ENCODE measurements around the gene XRN1.

- TF ChIP-seq, protein P1, sequence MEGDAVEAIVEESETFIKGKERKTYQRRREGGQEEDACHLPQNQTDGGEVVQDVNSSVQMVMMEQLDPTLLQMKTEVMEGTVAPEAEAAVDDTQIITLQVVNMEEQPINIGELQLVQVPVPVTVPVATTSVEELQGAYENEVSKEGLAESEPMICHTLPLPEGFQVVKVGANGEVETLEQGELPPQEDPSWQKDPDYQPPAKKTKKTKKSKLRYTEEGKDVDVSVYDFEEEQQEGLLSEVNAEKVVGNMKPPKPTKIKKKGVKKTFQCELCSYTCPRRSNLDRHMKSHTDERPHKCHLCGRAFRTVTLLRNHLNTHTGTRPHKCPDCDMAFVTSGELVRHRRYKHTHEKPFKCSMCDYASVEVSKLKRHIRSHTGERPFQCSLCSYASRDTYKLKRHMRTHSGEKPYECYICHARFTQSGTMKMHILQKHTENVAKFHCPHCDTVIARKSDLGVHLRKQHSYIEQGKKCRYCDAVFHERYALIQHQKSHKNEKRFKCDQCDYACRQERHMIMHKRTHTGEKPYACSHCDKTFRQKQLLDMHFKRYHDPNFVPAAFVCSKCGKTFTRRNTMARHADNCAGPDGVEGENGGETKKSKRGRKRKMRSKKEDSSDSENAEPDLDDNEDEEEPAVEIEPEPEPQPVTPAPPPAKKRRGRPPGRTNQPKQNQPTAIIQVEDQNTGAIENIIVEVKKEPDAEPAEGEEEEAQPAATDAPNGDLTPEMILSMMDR (IDR thresholded peaks at IDR 0.05; ENCODE audit: control extremely low read depth in 1 of 3, insufficient read depth in 1 of 3, low read depth in 1 of 3, low read length in 3 of 3), result no peak
- TF ChIP-seq POLR2AphosphoS5 (IDR thresholded peaks at IDR 0.05; ENCODE audit: low read depth, low read length) (no peak), POLR2A (IDR thresholded peaks at IDR 0.05; ENCODE audit: control extremely low read depth in 1 of 2, low read depth in 2 of 2, low read length in 2 of 2) (no peak), TAF1 (IDR thresholded peaks at IDR 0.05; ENCODE audit: low read depth, low read length) (no peak), ZNF274 (IDR thresholded peaks at IDR 0.05; ENCODE audit: borderline replicate concordance, extremely low read depth, low read length) (no peak), CHD2 (IDR thresholded peaks at IDR 0.05; ENCODE audit: low read length) (no peak), CHD1 (IDR thresholded peaks at IDR 0.05; ENCODE audit: low read depth, low read length) (no peak), JUND (IDR thresholded peaks at IDR 0.05; ENCODE audit: low read length) (no peak), SIX5 (IDR thresholded peaks at IDR 0.05; ENCODE audit: low read depth, low read length) (no peak), SIN3A (conservative IDR thresholded peaks at IDR 0.05 in 1 of 2, IDR thresholded peaks at IDR 0.05 in 1 of 2; ENCODE audit: low read depth in 1 of 2, low read length in 2 of 2) (no peak), NANOG (IDR thresholded peaks at IDR 0.05; ENCODE audit: insufficient read depth, low read depth, low read length, poor library complexity, severe bottlenecking) (no peak), EP300 (IDR thresholded peaks at IDR 0.05; ENCODE audit: borderline replicate concordance in 1 of 2, low read depth in 2 of 2, low read length in 2 of 2) (no peak)
Observed at GRCh38 chr3:142278451-142278850, 169.4 kb downstream of the XRN1 start.
